Esophagus squamous epithelium (tissue), 4 donors: ENCODE results near the gene IGFBP7.

ENCODE experiments used
- POLR2A ChIP-seq, 4 donors: fragments of 450-650 bp; IDR thresholded peaks; one replicate each; pipeline ENCODE4 v1.6.1; 2017; ENCODE audit warnings: antibody characterized with exemption in 4 of 4, mild to moderate bottlenecking in 4 of 4, moderate library complexity in 3 of 4
- TF ChIP-seq, protein P1 (sequence below), 6 experiments: fragments of 450-650 bp in 4 of 6; fragments of 200-600 bp in 2 of 6; sonication (generic) in 2 of 6; IDR thresholded peaks; one replicate each; pipeline ENCODE4 v1.5.1; 2016 to 2019; ENCODE audit warnings: antibody characterized with exemption in 6 of 6, mild to moderate bottlenecking in 4 of 6, moderate library complexity in 4 of 6

DNA sequence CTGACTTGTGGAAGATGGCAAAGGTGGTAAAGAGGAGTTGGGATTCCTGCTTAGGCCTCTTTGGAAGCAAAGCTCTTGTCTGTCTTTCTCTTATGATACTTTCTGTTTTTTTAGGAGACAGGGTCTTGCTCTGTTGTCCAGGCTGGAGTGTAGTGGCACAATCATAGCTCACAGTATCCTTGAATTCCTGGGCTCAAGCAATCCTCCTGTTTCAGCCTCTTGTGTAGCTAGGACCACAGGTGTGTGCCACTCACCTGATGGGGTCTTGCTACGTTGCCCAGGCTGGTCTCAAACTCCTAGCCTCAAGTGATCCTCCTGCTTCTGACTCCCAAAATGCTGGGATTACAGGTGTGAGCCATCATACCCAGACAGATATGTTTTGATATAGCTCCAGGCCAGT, 19.3 kb upstream of the IGFBP7 start:
- no peak for TF ChIP-seq POLR2A (IDR thresholded peaks at IDR 0.05)
- TF ChIP-seq, protein P1, sequence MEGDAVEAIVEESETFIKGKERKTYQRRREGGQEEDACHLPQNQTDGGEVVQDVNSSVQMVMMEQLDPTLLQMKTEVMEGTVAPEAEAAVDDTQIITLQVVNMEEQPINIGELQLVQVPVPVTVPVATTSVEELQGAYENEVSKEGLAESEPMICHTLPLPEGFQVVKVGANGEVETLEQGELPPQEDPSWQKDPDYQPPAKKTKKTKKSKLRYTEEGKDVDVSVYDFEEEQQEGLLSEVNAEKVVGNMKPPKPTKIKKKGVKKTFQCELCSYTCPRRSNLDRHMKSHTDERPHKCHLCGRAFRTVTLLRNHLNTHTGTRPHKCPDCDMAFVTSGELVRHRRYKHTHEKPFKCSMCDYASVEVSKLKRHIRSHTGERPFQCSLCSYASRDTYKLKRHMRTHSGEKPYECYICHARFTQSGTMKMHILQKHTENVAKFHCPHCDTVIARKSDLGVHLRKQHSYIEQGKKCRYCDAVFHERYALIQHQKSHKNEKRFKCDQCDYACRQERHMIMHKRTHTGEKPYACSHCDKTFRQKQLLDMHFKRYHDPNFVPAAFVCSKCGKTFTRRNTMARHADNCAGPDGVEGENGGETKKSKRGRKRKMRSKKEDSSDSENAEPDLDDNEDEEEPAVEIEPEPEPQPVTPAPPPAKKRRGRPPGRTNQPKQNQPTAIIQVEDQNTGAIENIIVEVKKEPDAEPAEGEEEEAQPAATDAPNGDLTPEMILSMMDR (IDR thresholded peaks at IDR 0.05), result no peak
